Measurements from ENCODE around the gene ZNF804A. TPM values are rescaled to one million over a fixed set of nuclear protein-coding genes. Genes with fewer than 3 reads are reported as not detected.

ZNF804A gene
- polyA plus RNA-seq, 1 donor = 6.4 TPM

DNA sequence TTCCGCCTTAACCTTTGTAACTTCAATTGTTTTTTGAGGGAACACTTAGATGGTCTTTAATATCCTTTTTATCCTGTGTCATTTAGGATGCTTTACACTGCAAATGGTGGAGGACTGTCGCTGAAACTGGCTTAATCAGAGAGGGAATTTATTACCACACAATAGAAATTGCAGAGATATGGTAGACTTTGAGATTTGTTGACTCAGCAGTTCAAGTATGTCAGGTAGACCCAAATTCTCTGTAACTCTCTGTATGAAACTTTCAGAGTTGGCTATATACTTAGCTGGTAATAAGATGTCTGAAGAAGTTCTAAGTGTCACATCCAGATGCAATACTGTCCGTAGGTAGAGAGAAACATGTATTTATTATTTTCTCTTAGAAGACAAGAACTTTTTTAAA is 100.1 kb downstream of the ZNF804A start:
- no peaks in the 10 kb centered on the region for H3K27me3 ChIP-seq (ENCODE audit: control insufficient read depth, insufficient read depth, low read length)
- no peaks in the 10 kb centered on the region for H3K9me3 ChIP-seq (ENCODE audit: control insufficient read depth, low read depth, low read length)
- no peak overlapping the region for H3K4me3 ChIP-seq (ENCODE audit: low read length)
- no peak overlapping the region for H3K27ac ChIP-seq (ENCODE audit: low read length)
- no peaks in the 10 kb centered on the region for H3K36me3 ChIP-seq (ENCODE audit: control insufficient read depth, insufficient read depth, low read length)
- no peaks in the 10 kb centered on the region for H3K4me1 ChIP-seq (ENCODE audit: control insufficient read depth, insufficient read depth, low read length)
- DNase-seq = no peak
- 100% methylated on average over 1 of the region's 3 CpGs for WGBS (ENCODE audit: insufficient coverage, low lambda C conversion rate)

DNA sequence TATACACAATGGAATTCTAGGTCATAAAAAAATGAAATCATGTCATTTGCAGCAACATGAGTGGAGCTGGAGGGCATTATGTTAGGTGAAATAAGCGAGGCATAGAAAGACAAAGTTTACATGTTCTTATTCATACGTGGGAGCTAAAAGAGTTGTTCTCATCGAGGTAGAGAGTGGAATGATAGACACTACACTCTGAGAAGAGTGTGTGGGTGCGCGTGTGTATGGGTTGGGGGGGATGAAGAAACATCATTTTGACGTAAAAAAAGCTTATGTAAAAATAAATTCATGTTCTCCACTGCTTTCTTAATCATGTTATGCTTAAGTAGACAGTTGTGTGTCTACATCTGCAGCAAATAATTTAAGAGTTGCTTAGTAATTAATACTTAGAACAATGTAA is 123.6 kb downstream of the ZNF804A start:
- no peak overlapping the region for H3K4me3 ChIP-seq (ENCODE audit: low read length)
- H3K27ac ChIP-seq (ENCODE audit: low read length) = no peak overlapping the region
- H3K4me1 ChIP-seq (ENCODE audit: control insufficient read depth, insufficient read depth, low read length) = no peaks in the 10 kb centered on the region
- DNase-seq = no peak
- WGBS (ENCODE audit: insufficient coverage, low lambda C conversion rate) = 83% methylated on average over 1 of the region's 6 CpGs
- no peaks in the 10 kb centered on the region for H3K9me3 ChIP-seq (ENCODE audit: control insufficient read depth, low read depth, low read length)
- H3K27me3 ChIP-seq (ENCODE audit: control insufficient read depth, insufficient read depth, low read length) = no peaks in the 10 kb centered on the region
- no peaks in the 10 kb centered on the region for H3K36me3 ChIP-seq (ENCODE audit: control insufficient read depth, insufficient read depth, low read length)

DNA sequence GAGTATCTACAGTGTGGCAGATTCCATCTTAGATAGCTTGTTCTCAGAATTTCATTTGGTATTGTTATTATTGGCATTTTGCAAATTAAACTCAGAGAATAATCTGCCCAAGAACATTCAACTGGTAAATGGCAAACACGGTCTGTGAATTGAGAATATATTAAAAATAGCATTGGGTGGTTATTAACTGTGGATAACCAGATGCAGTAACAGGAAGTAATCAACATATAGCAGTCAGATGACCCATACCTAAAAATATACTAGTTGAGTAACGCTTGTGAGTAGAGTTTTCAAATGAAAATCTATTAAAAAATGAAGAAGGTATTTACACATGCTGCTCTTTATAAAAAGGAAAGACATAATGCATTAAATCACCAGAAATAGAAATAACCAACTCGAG is 129.5 kb downstream of the ZNF804A start:
- WGBS (ENCODE audit: insufficient coverage, low lambda C conversion rate) = 71% methylated on average over 2 of the region's 3 CpGs
- H3K27ac ChIP-seq (ENCODE audit: low read length) = no peak overlapping the region
- no peaks in the 10 kb centered on the region for H3K36me3 ChIP-seq (ENCODE audit: control insufficient read depth, insufficient read depth, low read length)
- no peaks in the 10 kb centered on the region for H3K27me3 ChIP-seq (ENCODE audit: control insufficient read depth, insufficient read depth, low read length)
- no peaks in the 10 kb centered on the region for H3K9me3 ChIP-seq (ENCODE audit: control insufficient read depth, low read depth, low read length)
- no peak for DNase-seq
- no peaks in the 10 kb centered on the region for H3K4me1 ChIP-seq (ENCODE audit: control insufficient read depth, insufficient read depth, low read length)
- no peak overlapping the region for H3K4me3 ChIP-seq (ENCODE audit: low read length)

DNA sequence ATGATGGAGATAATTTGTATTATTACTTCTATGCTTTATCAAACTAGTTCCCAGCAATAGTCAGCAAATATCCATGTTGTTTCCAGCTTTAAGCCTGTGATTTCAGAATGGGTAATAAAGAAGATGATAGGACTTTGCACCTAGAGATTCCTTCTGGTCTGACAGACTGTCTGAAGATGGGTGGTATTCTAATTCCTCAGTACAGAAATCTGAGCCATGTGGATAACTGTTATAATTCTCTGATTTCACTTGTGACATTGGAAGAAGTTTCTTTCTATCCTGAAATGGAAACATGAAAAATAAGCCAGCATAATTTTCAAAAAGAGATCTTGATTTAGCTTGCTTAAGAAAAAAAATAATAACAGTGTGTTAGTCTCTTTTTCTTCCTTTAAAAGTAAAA is 130.1 kb downstream of the ZNF804A start:
- Histone ChIP-seq H3K4me3 (ENCODE audit: low read length) (no peak overlapping the region), H3K27me3 (ENCODE audit: control insufficient read depth, insufficient read depth, low read length) (no peaks in the 10 kb centered on the region), H3K9me3 (ENCODE audit: control insufficient read depth, low read depth, low read length) (no peaks in the 10 kb centered on the region), H3K4me1 (ENCODE audit: control insufficient read depth, insufficient read depth, low read length) (no peaks in the 10 kb centered on the region), H3K36me3 (ENCODE audit: control insufficient read depth, insufficient read depth, low read length) (no peaks in the 10 kb centered on the region), H3K27ac (ENCODE audit: low read length) (no peak overlapping the region)
- no peak for DNase-seq

DNA sequence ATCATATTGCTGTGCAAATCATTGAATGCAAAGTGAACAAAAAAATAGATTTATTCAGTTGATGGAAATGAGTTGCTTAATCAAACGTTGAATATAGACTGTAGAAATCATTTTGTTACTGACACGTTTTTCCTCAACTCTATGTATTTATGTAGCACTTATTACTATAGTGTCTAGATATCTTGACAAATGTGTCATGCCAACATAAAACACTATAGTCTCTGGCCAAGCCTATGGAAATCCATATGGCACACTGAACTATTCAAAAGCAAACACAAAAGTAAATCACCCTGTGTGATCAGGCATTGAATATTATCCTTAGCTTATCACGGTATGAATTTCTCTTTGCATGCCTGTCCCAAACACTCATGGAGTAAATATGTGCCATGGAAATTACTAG is 131.3 kb downstream of the ZNF804A start:
- Histone ChIP-seq H3K4me1 (ENCODE audit: control insufficient read depth, insufficient read depth, low read length) (no peaks in the 10 kb centered on the region), H3K36me3 (ENCODE audit: control insufficient read depth, insufficient read depth, low read length) (no peaks in the 10 kb centered on the region), H3K4me3 (ENCODE audit: low read length) (no peak overlapping the region), H3K9me3 (ENCODE audit: control insufficient read depth, low read depth, low read length) (no peaks in the 10 kb centered on the region), H3K27ac (ENCODE audit: low read length) (no peak overlapping the region), H3K27me3 (ENCODE audit: control insufficient read depth, insufficient read depth, low read length) (no peaks in the 10 kb centered on the region)
- DNase-seq = no peak
- WGBS (ENCODE audit: insufficient coverage, low lambda C conversion rate) = 80% methylated on average over 1 of the region's 3 CpGs

DNA sequence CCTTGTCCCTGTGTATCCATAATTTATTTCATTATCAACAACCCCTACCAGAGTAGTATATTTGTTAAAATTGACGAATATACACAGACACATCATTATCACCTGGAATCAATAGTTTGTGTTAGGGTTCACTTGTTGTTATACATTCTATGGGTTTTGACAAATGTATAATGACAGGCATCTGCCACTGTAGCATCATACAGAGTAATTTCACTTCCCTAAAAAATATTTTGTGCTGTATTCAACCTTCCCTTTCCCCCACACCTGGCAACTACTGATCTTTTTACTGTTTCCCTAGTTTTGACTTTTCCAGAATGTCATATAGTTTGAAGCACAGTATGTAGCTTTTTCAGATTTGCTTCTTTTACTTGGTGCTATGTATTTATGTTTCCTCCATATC is 132.0 kb downstream of the ZNF804A start:
- Histone ChIP-seq H3K4me3 (ENCODE audit: low read length) (no peak overlapping the region), H3K9me3 (ENCODE audit: control insufficient read depth, low read depth, low read length) (no peaks in the 10 kb centered on the region), H3K27me3 (ENCODE audit: control insufficient read depth, insufficient read depth, low read length) (no peaks in the 10 kb centered on the region), H3K4me1 (ENCODE audit: control insufficient read depth, insufficient read depth, low read length) (no peaks in the 10 kb centered on the region), H3K27ac (ENCODE audit: low read length) (no peak overlapping the region), H3K36me3 (ENCODE audit: control insufficient read depth, insufficient read depth, low read length) (no peaks in the 10 kb centered on the region)
- DNase-seq = no peak
- WGBS (ENCODE audit: insufficient coverage, low lambda C conversion rate) = no CpG with 5 or more reads among the region's 1 CpG

DNA sequence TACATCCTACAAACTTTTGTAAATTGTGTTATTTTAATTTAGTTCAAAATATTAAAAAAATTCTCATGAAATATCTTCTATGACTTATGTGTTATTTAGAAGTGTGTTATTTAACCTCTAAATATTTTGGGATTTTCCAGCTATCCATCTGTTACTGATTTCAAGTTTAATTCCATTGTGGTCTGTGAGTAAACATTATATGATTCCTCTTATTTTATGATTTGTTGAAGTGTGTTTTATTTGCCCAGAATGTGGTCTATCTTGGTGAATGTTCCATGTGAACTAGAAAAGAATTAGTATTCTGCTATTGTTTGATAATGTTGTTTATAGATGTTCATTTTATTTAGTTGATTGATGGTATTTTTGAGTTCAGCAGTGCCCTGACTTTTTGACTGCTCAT is 136.0 kb downstream of the ZNF804A start:
- Histone ChIP-seq H3K4me1 (ENCODE audit: control insufficient read depth, insufficient read depth, low read length) (no peaks in the 10 kb centered on the region), H3K9me3 (ENCODE audit: control insufficient read depth, low read depth, low read length) (no peaks in the 10 kb centered on the region), H3K4me3 (ENCODE audit: low read length) (no peak overlapping the region), H3K36me3 (ENCODE audit: control insufficient read depth, insufficient read depth, low read length) (no peaks in the 10 kb centered on the region), H3K27ac (ENCODE audit: low read length) (no peak overlapping the region), H3K27me3 (ENCODE audit: control insufficient read depth, insufficient read depth, low read length) (no peaks in the 10 kb centered on the region)
- no peak for DNase-seq

DNA sequence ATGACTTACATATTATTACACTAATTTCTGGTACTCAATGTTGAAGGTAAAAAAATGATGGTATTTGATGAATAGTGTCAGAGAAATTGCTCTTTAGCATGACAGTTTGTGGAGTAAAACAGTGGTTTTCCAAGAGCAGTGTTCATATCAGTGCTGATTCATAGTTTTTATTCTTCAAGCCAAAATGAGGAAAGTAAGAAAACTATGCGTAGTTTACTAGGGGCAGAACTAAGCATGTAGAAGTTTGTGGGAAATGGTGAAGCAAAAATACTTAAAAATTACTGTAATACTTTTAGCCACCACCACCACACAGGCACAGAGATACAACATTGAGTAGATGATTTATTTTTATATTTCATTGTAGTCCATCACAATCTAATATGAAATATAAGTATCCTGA is 137.3 kb downstream of the ZNF804A start:
- Histone ChIP-seq H3K27ac (ENCODE audit: low read length) (no peak overlapping the region), H3K9me3 (ENCODE audit: control insufficient read depth, low read depth, low read length) (no peaks in the 10 kb centered on the region), H3K4me1 (ENCODE audit: control insufficient read depth, insufficient read depth, low read length) (no peaks in the 10 kb centered on the region), H3K36me3 (ENCODE audit: control insufficient read depth, insufficient read depth, low read length) (no peaks in the 10 kb centered on the region), H3K4me3 (ENCODE audit: low read length) (no peak overlapping the region), H3K27me3 (ENCODE audit: control insufficient read depth, insufficient read depth, low read length) (no peaks in the 10 kb centered on the region)
- 100% methylated on average over 1 of the region's 1 CpG for WGBS (ENCODE audit: insufficient coverage, low lambda C conversion rate)
- DNase-seq = no peak

DNA sequence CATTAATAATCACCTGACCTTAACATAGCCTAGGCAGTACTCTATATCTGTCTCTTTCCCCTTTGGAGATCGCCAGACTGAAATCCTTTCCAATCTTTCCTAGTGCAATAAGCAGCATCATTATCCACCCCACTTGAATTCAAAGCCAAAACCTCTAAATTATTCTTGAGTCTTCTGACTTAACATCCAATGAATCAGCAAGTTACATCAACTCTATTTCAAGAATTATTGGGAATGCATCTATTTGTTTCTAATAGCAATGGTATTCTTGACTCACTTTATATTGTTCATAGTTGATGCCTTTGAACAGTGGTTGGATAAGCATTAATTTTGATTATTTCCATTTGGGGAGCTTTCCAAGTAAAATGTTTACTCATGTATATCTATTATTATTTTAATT is 144.8 kb downstream of the ZNF804A start:
- Histone ChIP-seq H3K36me3 (ENCODE audit: control insufficient read depth, insufficient read depth, low read length) (no peaks in the 10 kb centered on the region), H3K9me3 (ENCODE audit: control insufficient read depth, low read depth, low read length) (no peaks in the 10 kb centered on the region), H3K4me3 (ENCODE audit: low read length) (no peak overlapping the region), H3K4me1 (ENCODE audit: control insufficient read depth, insufficient read depth, low read length) (no peaks in the 10 kb centered on the region), H3K27me3 (ENCODE audit: control insufficient read depth, insufficient read depth, low read length) (no peaks in the 10 kb centered on the region), H3K27ac (ENCODE audit: low read length) (no peak overlapping the region)
- no CpG with 5 or more reads among the region's 1 CpG for WGBS (ENCODE audit: insufficient coverage, low lambda C conversion rate)
- DNase-seq = no peak

DNA sequence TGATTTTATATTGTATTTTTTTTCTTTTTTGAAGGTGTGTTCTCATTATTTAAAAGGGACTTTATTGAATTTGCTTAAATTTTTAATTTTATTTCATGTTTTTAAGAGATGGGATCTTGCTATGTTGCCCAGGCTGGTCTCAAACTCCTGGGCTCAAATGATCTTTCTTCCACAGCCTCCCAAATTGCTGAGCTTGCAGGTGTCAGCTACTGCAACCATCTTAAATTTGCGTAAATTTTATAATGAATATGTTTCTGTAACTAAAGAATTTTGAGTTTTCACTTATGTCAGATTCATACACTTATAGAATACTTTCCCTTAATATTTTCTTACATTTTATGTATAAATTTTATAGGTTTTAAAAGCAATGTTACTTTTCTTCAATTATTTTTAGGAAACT is 157.8 kb downstream of the ZNF804A start:
- no CpG with 5 or more reads among the region's 1 CpG for WGBS (ENCODE audit: insufficient coverage, low lambda C conversion rate)
- no peak overlapping the region for H3K4me3 ChIP-seq (ENCODE audit: low read length)
- no peaks in the 10 kb centered on the region for H3K27me3 ChIP-seq (ENCODE audit: control insufficient read depth, insufficient read depth, low read length)
- no peak for DNase-seq
- no peaks in the 10 kb centered on the region for H3K9me3 ChIP-seq (ENCODE audit: control insufficient read depth, low read depth, low read length)
- no peak overlapping the region for H3K27ac ChIP-seq (ENCODE audit: low read length)
- H3K36me3 ChIP-seq (ENCODE audit: control insufficient read depth, insufficient read depth, low read length) = no peaks in the 10 kb centered on the region
- H3K4me1 ChIP-seq (ENCODE audit: control insufficient read depth, insufficient read depth, low read length) = no peaks in the 10 kb centered on the region

DNA sequence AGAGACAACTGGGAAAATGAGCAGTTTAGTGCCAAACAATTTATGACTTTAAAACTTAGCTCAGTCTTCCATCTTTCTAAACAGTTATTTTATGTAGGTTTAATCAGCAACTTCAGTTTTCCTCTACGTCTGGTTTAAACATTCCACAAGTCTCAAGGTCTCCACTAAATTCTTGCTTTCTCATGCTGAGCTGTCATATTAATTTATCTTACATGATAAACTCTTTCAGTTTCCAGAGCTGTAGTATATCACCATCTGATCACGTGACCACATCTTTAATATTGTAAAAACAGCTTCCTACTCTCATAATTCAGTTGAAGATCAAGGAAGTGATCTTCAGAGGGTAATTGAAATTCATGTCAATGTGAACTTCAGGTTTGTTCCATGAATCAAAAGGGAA is 158.6 kb downstream of the ZNF804A start:
- no peaks in the 10 kb centered on the region for H3K36me3 ChIP-seq (ENCODE audit: control insufficient read depth, insufficient read depth, low read length)
- no peak overlapping the region for H3K4me3 ChIP-seq (ENCODE audit: low read length)
- WGBS (ENCODE audit: insufficient coverage, low lambda C conversion rate) = 43% methylated on average over 1 of the region's 2 CpGs
- H3K4me1 ChIP-seq (ENCODE audit: control insufficient read depth, insufficient read depth, low read length) = no peaks in the 10 kb centered on the region
- no peaks in the 10 kb centered on the region for H3K27me3 ChIP-seq (ENCODE audit: control insufficient read depth, insufficient read depth, low read length)
- DNase-seq = no peak
- no peaks in the 10 kb centered on the region for H3K9me3 ChIP-seq (ENCODE audit: control insufficient read depth, low read depth, low read length)
- H3K27ac ChIP-seq (ENCODE audit: low read length) = no peak overlapping the region

Measured in large intestine (tissue), 3 donors.